ENCODE measurements around the gene PRR14L. TPM values are rescaled to one million over a fixed set of nuclear protein-coding genes. Genes with fewer than 3 reads are reported as not detected.
"Not testable (repeated sequence)": the region's sequence is repeated elsewhere in the genome, so short reads cannot be mapped to it uniquely, and the experiment has no call there.

PRR14L gene
- total and polyA plus RNA-seq, 2 donors (not counting 3 experiments of a cell fraction or from before 2014, with no cell fraction given), result 13.1 to 53.8 TPM

DNA sequence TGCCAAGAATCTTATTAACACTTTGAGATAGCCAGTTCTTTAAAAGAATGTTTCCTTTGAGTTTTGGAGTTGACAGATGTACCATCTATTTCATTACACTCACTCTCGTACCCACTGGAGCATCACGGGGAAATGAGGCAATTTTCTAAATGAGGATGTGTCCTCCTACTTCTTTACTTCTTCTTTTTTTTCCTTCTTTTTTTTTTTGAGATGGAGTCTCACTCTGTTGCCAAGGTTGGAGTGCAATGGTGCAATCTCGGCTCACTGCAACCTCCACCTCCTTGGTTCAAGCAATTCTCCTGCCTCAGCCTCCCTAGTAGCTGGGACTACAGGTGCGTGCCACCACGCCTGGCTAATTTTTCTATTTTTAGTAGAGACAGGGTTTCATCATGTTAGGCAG is 75.7 kb downstream of the PRR14L start:
- CTCF ChIA-PET, result interaction anchor here (3.3 kb wide), 1 partner anchor 8 kb away, joined by 42 read pairs; no protein-coding TSS in a partner anchor
- BruUV-seq (replicated peaks); H3K27me3 ChIP-seq (ENCODE audit: control insufficient read depth in 2 of 2, insufficient read depth in 2 of 2, low read length in 2 of 2); H3K4me1 ChIP-seq (ENCODE audit: control insufficient read depth, extremely low read depth, insufficient read depth, low read length); H3K27ac ChIP-seq (ENCODE audit: insufficient read depth, low read depth, low read length); H3K36me3 ChIP-seq (ENCODE audit: control insufficient read depth in 2 of 2, extremely low read depth in 1 of 2, insufficient read depth in 2 of 2, low read length in 2 of 2); H3K9ac ChIP-seq (replicated peaks; ENCODE audit: extremely low read depth, insufficient read depth, low read length); intact Hi-C loops (cut with micrococcal nuclease); H4K20me1 ChIP-seq (replicated peaks; ENCODE audit: control insufficient read depth, extremely low read depth, insufficient read depth, low read length); H2AFZ ChIP-seq (ENCODE audit: low read depth, low read length); POLR2A ChIA-PET; FAIRE-seq; H3K79me2 ChIP-seq (ENCODE audit: control insufficient read depth, insufficient read depth, low read length); H3K9me1 ChIP-seq (replicated peaks; ENCODE audit: control insufficient read depth, extremely low read depth, insufficient read depth, low read length); H3K4me2 ChIP-seq (ENCODE audit: insufficient read depth, low read length); dilution Hi-C loops (cut with MboI; ENCODE audit: extremely low pct_ligation_motif_present, low sequenced_read_pairs); H3K9me3 ChIP-seq (replicated peaks; ENCODE audit: control insufficient read depth, insufficient read depth, low read length); DNase-seq (ENCODE audit: low read depth, low spot score); H3K4me3 ChIP-seq (replicated peaks in 1 of 3; ENCODE audit: insufficient read depth in 1 of 3, low read depth in 1 of 3, low read length in 3 of 3): not testable (repeated sequence)

GRCh38 chr22:31668849-31669248 is 81.1 kb downstream of the PRR14L start:
- H3K4me3 ChIP-seq (replicated peaks in 1 of 3; ENCODE audit: insufficient read depth in 1 of 3, low read depth in 1 of 3, low read length in 3 of 3); POLR2A ChIA-PET; H3K27me3 ChIP-seq (ENCODE audit: control insufficient read depth in 2 of 2, insufficient read depth in 2 of 2, low read length in 2 of 2); H2AFZ ChIP-seq (ENCODE audit: low read depth, low read length); dilution Hi-C loops (cut with MboI; ENCODE audit: extremely low pct_ligation_motif_present, low sequenced_read_pairs); FAIRE-seq; H3K79me2 ChIP-seq (ENCODE audit: control insufficient read depth, insufficient read depth, low read length); H3K36me3 ChIP-seq (ENCODE audit: control insufficient read depth in 2 of 2, extremely low read depth in 1 of 2, insufficient read depth in 2 of 2, low read length in 2 of 2); H3K9me3 ChIP-seq (replicated peaks; ENCODE audit: control insufficient read depth, insufficient read depth, low read length); H3K9ac ChIP-seq (replicated peaks; ENCODE audit: extremely low read depth, insufficient read depth, low read length); H3K4me2 ChIP-seq (ENCODE audit: insufficient read depth, low read length); H4K20me1 ChIP-seq (replicated peaks; ENCODE audit: control insufficient read depth, extremely low read depth, insufficient read depth, low read length); DNase-seq (ENCODE audit: low read depth, low spot score); H3K27ac ChIP-seq (ENCODE audit: insufficient read depth, low read depth, low read length); H3K9me1 ChIP-seq (replicated peaks; ENCODE audit: control insufficient read depth, extremely low read depth, insufficient read depth, low read length); H3K4me1 ChIP-seq (ENCODE audit: control insufficient read depth, extremely low read depth, insufficient read depth, low read length); BruUV-seq (replicated peaks): not testable (repeated sequence)
- intact Hi-C loops (cut with micrococcal nuclease), result loop anchor here (5.0 kb wide), 1 partner anchor 598 kb away; no protein-coding TSS in a partner anchor
- CTCF ChIA-PET, result interaction anchor here (1.0 to 6.2 kb wide), 5 partner anchors 112 to 597 kb away, joined by 3 to 90 read pairs (median 5); no protein-coding TSS in a partner anchor

All from endothelial cell of umbilical vein (primary cell).